Heart right ventricle (tissue), 16 donors: ENCODE measurements around the gene MYL1. TPM values are rescaled to one million over a fixed set of nuclear protein-coding genes. Genes with fewer than 3 reads are reported as not detected.

Experiments
- ATAC-seq, 8 donors: fragments of 200-7000 bp; cut with Tn5 transposase; one replicate each; pipeline ENCODE4 v1.9.1; 2020; ENCODE audit warnings: mild to moderate bottlenecking in 8 of 8, moderate library complexity in 8 of 8, moderate number of reproducible peaks in 1 of 8
- DNase-seq, 2 donors: peaks; one replicate each; pipeline ENCODE4 v3.0.0-alpha.2; 2020
- H3K27ac ChIP-seq, 10 donors: fragments of 200-600 bp; sonication (generic) in 2 of 10; one replicate each; pipeline versions ENCODE4 v1.5.0 to v1.8.0; 2020 to 2022; ENCODE audit warnings: mild to moderate bottlenecking in 3 of 10
- H3K27me3 ChIP-seq, 7 donors: fragments of 200-600 bp; one replicate each; pipeline ENCODE4 v1.8.0; 2021 to 2022; ENCODE audit warnings: mild to moderate bottlenecking in 2 of 7
- H3K36me3 ChIP-seq, 9 donors: fragments of 200-600 bp; sonication (generic) in 1 of 9; one replicate each; pipeline versions ENCODE4 v1.5.0 to v1.8.0; 2020 to 2022; ENCODE audit warnings: mild to moderate bottlenecking in 2 of 9
- H3K4me1 ChIP-seq, 9 donors: fragments of 200-600 bp; sonication (generic) in 1 of 9; one replicate each; pipeline versions ENCODE4 v1.5.0 to v1.8.0; 2020 to 2022; ENCODE audit warnings: mild to moderate bottlenecking in 4 of 9
- H3K4me3 ChIP-seq, 10 donors: fragments of 200-600 bp; sonication (generic) in 2 of 10; one replicate each; pipeline versions ENCODE4 v1.5.0 to v1.8.0; 2020 to 2022; ENCODE audit warnings: mild to moderate bottlenecking in 7 of 10, moderate library complexity in 2 of 10
- H3K9me3 ChIP-seq, 11 donors: fragments of 200-600 bp in 10 of 11; sonication (generic) in 2 of 11; one replicate each; pipeline versions ENCODE4 v1.5.0 to v1.8.0; 2013 to 2022; ENCODE audit warnings: mild to moderate bottlenecking in 2 of 11, control low read depth in 1 of 11, moderate library complexity in 1 of 11
- CTCF ChIP-seq, 9 donors: fragments of 200-600 bp; sonication (generic) in 2 of 9; IDR thresholded peaks; one replicate each; pipeline versions ENCODE4 v1.5.0 to v1.8.0; 2021 to 2022; ENCODE audit warnings: antibody characterized with exemption in 9 of 9, mild to moderate bottlenecking in 5 of 9, moderate library complexity in 1 of 9
- WGBS, 2 donors: extraction: QIAGEN DNeasy Blood & Tissue Kit; methylation state at CpG; one replicate each; pipeline ENCODE4 v1.1.7; 2013; ENCODE audit warnings: inconsistent platforms in 1 of 2; 5-methylcytosine and 5-hydroxymethylcytosine counted together
- intact Hi-C, 10 donors: fragments of 100-400 bp; cut with DNase I; formaldehyde crosslinking; loops; one replicate each; pipeline versions ENCODE4 v1.11.1 to v1.14.2; 2022
- polyA plus RNA-seq, 2 donors: library from polyadenylated mRNA; stranded (reverse); fragments of 200-250 nt; gene quantifications; one replicate each; pipeline ENCODE4 v1.2.3, GENCODE V29; 2013
- total RNA-seq, 10 donors: library from RNA; stranded (reverse); fragmentation: NEBNext Ultra II Directional in 3 of 10; extraction: Animal tissue kit (Norgen Biotek cat#: 25700) in 3 of 10; gene quantifications; one replicate each; pipeline versions ENCODE4 v1.2.1 to v1.2.4, GENCODE V29; 2021 to 2023
- donor health status: Arrhythmogenic right ventricular cardiomyopathy.
- donor health status: ischemic (EF 13 %, LVEDD 7.1; RV severe dilation, severe dysfunction).
- donor health status: healthy with polysubstance abuse.
- donor health status: DM: no; HTN: yes; CAD: no.
- donor health status: DM: no; HTN: no; CAD: no.
- donor health status: ischemic (EF 25% LVEDD 6.9; RV normal size, moderate dysfunction).
- donor health status: ischemic (EF 25% LVEDD 5.7; RV mildly dilated, moderate dysfunction).
- donor health status: healthy.
- donor health status: DM: yes; HTN: yes; CAD: no.
- donor health status: Ischemic cardiomyopathy.
- donor health status: ischemic (EF 35%, LVEDD 5.7; RV mildly dilated, moderate dysfunction).
- donor health status: nonischemic (EF 11% LVEDD 7.7; RV severe dilation, severe dysfunction).
- donor health status: DM: yes; HTN: yes; CAD: no.
- donor health status: PGD.
- donor health status: ischemic (EF 29% LVEDD 5.4; RV normal size, mild dysfunction).
- donor health status: nonischemic (EF 23%, LVEDD 6.1; RV moderate dilation, normal function).

The MYL1 gene
- total and polyA plus RNA-seq, 12 donors, result 0.34 to 3.1 (median 0.50) TPM; not detected in 5

GRCh38 chr2:210288408-210288807, 26.6 kb downstream of the MYL1 start:
- no peak for DNase-seq
- Histone ChIP-seq H3K9me3 (peaks cover 0 to 11% (median 4%) of the 10 kb centered on the region in 11 donors), H3K4me3 (no peak overlapping the region), H3K4me1 (no peaks in the 10 kb centered on the region), H3K27me3 (no peaks in the 10 kb centered on the region), H3K27ac (no peak overlapping the region), H3K36me3 (no peaks in the 10 kb centered on the region)
- no peak for ATAC-seq
- no peak for TF ChIP-seq CTCF (IDR thresholded peaks at IDR 0.05)
- WGBS, 2 donors, result 65 to 72% methylated on average over 2 of the region's 2 CpGs
- intact Hi-C loops, result no loop called here

- Histone ChIP-seq H3K27me3 (no peaks in the 10 kb centered on the region), H3K4me3 (no peak overlapping the region), H3K9me3 (peaks cover 0 to 22% (median 5%) of the 10 kb centered on the region in 11 donors), H3K36me3 (no peaks in the 10 kb centered on the region), H3K27ac (no peak overlapping the region), H3K4me1 (no peaks in the 10 kb centered on the region)
- DNase-seq, result no peak
- ATAC-seq, result no peak
- intact Hi-C loops, result no loop called here
- TF ChIP-seq CTCF (IDR thresholded peaks at IDR 0.05), result no peak
Observed at GRCh38 chr2:210287301-210287700, 27.7 kb downstream of the MYL1 start.

GRCh38 chr2:210286123-210286680, 28.8 kb downstream of the MYL1 start:
- DNase-seq (no peak), ATAC-seq (no peak)
- no peak for TF ChIP-seq CTCF (IDR thresholded peaks at IDR 0.05)
- intact Hi-C loops, result no loop called here
- Histone ChIP-seq H3K27me3 (no peaks in the 10 kb centered on the region), H3K27ac (no peak overlapping the region), H3K9me3 (peaks cover 0 to 22% (median 5%) of the 10 kb centered on the region in 11 donors), H3K4me3 (no peak overlapping the region), H3K4me1 (no peaks in the 10 kb centered on the region), H3K36me3 (no peaks in the 10 kb centered on the region)

- intact Hi-C loops, result no loop called here
Observed at GRCh38 chr2:210277133-210277532, 37.8 kb downstream of the MYL1 start.

More at GRCh38 chr2:210277133-210277532, 37.8 kb downstream of the MYL1 start:
- no peak overlapping the region for H3K4me3 ChIP-seq
- no peak for TF ChIP-seq CTCF (IDR thresholded peaks at IDR 0.05)
- H3K36me3 ChIP-seq, result no peaks in the 10 kb centered on the region
- no peak overlapping the region for H3K27ac ChIP-seq
- ATAC-seq, result no peak
- no peaks in the 10 kb centered on the region for H3K27me3 ChIP-seq
- H3K4me1 ChIP-seq, result no peaks in the 10 kb centered on the region
- peaks cover 0 to 8% (median 0%) of the 10 kb centered on the region in 11 donors for H3K9me3 ChIP-seq
- DNase-seq, result no peak
- WGBS, 2 donors, result 92 to 98% methylated on average over 1 of the region's 1 CpG
